Renal cortical epithelial cell (primary cell): Measurements from ENCODE around the gene TDRD9. TPM values are rescaled to one million over a fixed set of nuclear protein-coding genes. Genes with fewer than 3 reads are reported as not detected.
"Not testable (repeated sequence)": the region's sequence is repeated elsewhere in the genome, so short reads cannot be mapped to it uniquely, and the experiment has no call there.

Source experiments
- DNase-seq: peaks from one replicate; pipeline ENCODE4 v3.0.0-alpha.2; 2011; ENCODE audit warnings: low read depth
- total RNA-seq: library from RNA; depleted of rRNA; stranded (reverse); fragments of >200 nt; gene quantifications from 2 replicates; pipeline ENCODE4 v1.2.3, GENCODE V29; 2014

The TDRD9 gene
- total RNA-seq, 1 donor from 2014 or later: 4.5 TPM

DNA sequence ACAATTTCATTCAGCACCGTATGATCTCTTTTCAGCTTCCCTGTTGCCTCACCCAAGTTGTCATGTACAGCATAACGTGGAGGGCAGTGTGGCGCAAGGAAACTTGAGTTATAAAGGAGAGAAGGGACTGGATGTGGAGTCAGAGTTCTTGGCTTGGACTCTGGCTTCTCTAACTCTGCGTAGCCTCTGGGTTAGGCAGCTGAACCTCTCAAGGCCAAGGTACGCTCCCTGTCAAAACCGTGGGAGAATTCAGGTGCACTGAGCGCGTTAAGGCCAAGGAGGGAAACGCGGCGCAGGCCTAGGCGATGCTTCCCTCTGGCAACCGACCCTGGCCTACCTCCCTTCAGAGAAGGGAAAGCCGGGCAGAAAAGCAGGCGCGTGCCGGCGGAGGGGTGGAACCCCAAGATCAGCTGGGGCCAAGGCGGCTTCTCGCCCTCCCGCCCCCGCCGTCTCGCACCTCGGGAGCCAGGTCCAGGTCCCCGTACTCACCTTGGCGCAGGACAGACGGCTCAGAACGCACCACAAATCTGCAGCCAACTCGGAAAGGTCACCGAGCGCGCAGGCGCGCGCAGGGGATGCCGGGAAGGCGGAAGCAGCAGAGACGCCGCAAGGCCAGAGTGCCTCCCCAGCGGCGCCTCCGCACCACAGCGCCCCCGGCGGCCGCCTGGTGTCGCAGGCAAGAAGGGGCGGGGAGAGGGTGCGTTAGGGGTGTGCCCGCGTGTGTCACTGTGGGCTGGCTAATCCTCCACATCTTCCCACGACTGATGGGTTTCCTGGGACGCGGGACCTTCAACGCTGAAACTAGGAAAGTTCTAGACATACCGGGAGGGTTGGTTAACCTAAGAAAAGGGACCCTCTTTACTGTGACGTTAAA is 7.0 kb upstream of the TDRD9 start:
- peak; percentile 80 for DNase-seq

DNA sequence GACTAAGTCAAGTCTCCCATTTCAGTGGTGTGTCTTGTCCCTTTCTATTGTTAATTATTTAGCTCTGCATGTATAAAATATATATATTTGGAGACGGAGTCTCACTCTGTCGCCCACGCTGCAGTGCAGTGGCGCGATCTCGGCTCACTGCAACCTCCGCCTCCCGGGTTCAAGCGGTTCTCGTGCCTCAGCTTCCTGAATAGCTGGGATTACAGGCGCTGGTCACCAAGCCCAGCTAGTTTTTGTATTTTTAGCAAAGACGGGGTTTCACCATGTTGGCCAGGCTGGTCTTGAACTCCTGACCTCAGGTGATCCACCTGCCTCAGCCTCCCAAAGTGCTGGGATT is 6.4 kb upstream of the TDRD9 start:
- not testable (repeated sequence) for DNase-seq

DNA sequence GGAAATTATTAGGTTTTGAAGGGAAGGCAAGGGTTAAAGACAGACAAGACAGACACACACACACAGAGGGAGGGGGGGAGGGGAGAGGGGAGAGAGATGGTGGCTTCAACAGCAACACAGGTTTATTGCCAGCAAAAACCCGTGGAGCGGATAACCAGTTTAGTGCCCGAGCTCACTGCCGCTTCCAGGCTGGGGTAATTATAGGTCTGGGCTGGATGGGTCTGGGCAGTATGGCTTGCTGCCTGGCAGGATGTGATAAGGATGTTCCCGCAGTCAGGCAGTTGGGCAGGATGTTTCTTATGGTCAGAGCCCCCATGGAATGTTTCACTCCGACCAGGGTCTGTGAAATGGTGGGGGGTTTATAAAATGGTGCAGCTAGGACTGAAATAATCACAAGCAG is 4.4 kb upstream of the TDRD9 start:
- no peak for DNase-seq

DNA sequence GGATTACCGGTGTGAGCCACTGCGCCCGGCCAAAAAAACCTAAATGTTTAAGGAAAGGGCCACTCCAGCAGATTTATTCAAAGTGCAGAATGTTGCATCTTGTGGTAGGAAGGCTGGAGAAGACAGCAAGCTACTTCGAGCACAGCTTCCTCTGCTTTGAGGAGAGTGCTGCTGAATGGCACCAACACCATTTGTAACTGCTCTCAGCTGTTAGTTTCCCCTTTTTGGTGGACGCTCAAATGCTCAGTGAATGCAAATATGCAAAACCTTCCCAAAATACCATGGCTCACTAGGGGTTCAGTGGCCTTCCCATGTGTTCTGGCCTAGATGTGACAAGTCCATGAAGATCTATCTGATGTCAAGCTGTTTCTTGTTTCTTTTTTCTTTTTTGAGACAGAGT is 2.9 kb upstream of the TDRD9 start:
- DNase-seq: no peak

DNA sequence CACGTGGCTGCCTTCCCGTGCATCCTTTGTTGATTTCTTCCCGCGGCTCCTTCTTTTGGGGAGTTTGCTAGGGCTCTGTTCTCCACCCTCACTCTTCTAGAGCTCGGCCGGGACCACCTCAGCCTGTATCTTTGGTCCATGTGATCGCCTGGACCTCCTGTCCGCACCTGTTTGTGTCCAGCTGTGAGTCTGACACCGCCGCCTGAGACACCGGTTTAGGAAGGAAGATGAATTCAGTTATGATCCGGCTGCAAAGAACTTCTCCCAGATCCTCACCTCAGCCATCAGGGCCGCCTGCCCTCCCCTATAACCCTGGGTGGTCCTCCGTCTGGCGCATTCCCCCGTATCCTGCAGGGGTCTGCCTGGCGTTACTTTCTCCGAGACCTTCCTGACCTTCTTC is 690 bp upstream of the TDRD9 start:
- DNase-seq: no peak

DNA sequence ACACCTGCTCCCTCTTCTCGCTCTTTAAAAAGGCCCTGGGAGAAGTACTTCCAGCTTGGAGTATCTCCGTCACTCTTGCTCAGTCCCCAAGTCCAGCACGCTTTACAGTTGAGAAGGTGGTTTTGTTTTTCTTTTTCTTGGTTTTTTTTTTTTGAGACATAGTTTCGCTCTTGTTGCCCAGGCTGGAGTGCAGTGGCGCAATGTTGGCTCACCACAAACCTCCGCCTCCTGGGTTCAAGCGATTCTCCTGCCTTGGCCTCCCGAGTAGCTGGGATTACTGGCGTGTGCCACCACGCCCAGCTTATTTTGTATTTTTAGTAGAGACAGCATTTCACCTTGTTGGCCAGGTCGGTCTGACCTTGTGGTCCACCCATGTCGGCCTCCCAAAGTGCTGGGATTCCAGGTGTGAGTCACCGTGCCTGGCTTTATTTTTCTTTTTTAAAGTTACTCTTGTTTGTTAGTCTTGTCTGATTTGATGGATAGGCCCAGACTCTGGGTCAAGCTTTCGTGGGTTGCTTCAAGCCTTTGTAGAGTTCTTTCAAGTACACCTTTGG is 1.9 kb downstream of the TDRD9 start:
- DNase-seq: peak; percentile 37

DNA sequence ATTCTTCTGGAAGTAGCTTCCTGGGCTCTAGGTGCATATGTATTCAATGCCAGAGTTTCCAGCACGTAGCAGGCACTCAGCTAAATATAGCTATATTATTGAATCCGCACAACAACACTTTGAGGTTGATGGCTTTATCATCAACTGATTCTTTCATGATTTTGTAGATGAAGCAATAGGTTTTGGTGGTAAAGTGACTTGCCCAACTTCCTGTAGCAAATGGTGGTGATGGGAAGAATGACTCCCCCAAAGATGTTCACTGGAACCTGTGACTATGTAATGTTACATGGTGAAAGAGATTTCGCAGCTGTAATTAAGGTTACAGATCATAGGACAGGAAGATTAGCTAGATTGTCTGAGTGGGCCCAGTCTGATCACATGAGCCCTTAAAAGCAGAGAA is 3.2 kb downstream of the TDRD9 start:
- DNase-seq: no peak

DNA sequence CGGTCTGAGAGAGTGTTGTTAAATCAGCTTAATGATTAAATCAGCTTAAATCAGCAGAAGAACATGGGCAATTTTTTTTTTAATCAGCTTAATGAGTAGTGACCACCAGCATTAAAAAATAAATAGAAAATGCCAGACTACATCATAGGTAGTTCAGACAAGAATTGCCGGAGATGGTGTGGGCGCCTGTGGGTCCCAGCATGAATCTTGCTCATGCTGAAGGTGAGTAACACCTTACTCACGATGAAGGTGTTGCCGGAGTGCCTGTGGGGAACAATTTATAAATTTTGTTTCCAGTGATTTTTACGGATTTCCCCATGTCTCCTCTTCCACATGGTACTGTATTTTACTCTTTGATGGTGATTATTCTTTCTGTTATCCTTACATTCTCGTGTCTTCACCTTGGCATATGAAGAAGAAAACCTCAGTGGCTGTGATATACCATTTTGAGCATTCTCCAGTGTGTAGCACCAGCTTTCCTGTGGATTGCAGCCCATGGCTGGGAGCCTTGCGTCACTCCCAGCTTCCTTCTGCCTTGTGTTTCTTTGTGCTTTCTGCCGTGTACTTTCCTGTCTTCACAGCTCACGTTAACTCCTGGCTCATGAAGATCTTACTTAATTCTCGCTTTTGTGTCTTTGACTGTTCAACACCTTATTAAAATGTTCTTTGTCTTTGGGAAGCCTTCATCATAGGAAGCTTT is 4.7 kb downstream of the TDRD9 start:
- peak; percentile 84 for DNase-seq

DNA sequence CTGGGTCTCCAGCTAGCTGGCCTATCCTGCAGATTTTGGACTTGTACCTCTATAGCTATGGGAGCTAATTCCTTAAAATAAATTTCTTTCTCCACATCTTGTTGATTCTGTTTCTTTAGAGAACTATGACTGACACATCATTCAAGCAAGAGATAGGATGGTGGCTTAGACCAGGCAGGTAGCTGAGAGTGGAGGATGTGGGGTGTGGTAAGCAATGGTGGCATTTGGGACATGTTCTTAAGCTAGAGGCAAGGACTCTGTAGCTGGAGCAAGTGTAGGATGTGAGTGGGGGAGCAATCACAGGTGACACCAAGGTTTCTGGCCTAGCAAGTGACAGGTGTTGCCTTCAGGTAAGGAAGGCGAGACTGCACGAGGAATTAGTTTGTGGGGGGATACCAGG is 6.8 kb downstream of the TDRD9 start:
- no peak for DNase-seq

DNA sequence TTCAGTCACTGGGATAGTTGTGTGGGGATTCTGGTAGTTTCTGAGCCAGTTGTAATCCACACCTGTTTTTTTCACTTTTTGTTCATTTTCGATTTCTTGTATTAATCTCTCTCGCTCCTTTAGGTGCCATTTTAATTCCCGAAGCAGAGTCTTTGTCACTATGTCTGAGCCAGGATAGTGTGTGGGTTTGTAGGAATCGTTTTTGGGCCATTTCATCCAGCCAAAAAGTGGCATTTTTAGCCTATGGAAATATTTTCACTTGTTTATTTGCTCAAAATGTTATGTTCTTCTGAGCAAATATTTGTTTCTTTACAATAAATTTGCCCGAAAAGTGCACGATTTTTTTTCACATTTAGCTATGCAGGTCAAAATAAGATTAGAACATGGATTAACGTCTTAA is 13.2 kb downstream of the TDRD9 start:
- DNase-seq: no peak

DNA sequence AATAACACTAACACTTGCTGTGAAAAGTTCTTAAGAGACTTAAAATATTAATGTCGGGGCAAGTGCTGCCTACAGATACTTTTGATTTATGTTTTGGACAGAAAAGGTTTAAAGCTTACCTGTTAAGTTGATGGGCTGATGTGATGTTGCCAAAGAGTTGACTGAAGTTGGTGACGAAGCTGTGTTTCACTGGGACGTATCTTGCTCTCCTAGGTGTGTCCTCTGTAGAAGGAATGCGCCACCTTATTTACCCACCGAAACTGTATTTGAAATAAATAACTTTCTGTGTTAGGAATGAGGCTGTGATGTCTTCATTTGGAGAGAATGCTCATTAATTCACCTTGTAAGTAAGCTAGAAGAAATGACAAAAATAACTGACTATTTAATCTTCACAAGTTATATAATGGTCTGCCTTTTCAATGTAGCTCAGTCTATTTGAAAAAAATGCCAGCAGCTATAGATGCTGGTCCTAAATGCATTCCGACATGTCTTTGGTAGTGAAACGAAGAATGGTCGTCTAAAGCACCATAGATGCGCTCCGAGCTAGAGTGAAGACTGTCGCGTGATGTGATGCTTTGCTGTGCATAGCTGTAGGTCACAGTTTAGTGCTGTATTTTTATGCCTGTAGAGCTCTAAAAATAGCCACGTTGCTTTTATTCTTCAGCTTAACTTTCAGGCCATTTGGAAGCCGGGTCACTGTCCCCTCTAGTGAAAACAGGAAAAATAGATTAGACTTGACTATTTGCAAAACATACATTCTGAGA is 13.9 kb downstream of the TDRD9 start, which contains the start of gene RD3L:
Gene RD3L, minus strand, starts transcription at position 557 of the 764 bp plus-strand sequence. CDS start 834 bp downstream, outside the sequence.
- DNase-seq: no peak

DNA sequence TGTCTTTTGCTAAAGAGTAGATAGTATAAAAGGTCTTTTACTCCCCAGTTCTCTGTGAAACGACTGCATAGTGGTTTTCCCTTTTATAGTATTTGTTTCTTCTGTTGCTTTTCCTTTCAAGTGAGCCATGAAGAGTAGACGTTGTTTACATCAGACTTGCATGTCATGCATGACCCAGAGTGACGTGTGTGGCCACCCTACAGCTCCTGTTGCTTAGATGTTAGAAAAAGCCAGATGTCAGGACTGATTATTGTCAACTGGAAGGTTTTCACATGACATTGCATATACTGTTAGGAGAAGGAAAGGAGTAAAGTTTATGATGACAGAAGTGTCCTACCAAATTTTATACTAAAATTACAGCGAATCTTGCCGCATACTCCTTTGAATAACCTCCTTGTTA is 15.4 kb downstream of the TDRD9 start:
- no peak for DNase-seq

DNA sequence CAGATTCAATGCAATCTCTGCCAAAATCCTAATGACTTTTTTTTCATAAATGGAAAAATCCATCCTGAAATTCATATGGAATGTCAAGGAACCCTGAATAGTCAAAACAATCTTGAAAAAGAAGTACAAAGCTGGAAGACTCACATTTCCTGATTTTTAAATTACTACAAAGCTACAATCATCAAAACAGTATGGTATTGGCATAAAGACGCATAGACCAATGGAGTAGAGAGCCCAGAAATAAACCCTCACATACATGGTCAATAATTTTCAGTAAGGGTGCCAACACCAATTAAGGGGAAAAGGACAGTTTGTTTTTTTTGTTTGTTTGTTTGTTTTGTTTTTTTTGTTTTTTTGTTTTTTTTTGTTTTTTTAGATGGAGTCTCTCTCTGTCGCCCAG is 18.7 kb downstream of the TDRD9 start:
- DNase-seq: no peak

DNA sequence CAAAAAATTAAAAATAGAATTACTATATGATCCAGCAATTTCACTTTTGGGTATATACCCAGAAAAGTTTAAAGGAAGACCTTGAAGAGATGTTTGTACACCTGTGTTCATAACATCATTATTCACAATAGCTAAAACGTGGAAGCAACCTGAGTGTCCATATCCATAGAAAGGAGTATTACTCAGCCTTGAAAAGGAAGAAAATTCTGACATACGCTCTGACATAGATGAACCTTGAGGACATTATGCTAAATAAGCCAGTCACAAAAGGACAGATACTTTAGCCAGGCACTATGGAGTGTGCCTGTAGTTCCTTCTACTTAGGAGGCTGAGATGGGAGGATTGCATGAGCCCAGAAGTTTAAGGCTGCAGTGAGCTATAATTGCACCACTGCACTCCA is 20.2 kb downstream of the TDRD9 start:
- no peak for DNase-seq

DNA sequence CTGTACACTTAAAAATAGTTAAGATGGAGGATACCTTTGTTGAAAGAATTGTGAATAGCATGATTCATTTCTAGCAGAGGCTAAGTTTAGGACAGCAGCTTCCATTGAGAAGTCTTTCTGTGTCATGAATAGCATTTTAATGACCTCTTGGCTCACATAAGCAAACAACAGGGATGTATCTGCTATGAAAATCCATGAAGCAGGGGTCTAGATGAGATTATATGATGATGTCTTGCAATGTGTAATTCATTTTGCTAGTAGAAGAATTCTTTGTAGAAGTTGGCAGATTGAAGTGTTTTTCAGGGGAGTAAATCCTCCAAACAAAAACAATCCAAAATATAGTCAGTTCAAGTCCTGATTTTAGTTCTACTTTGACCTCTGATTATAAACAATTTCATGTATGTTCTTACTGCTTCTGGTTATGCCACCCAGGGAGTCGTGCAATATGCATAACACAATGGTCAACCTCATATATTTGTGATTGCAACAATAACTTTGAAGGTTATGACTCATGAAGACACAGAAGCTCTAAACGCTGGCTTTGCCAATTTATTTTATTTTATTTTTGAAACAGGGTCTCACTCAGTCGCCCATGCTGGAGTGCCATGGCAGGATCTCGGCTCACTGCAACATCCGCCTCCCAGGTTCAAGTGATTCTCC is 21.0 kb downstream of the TDRD9 start:
- no peak for DNase-seq

DNA sequence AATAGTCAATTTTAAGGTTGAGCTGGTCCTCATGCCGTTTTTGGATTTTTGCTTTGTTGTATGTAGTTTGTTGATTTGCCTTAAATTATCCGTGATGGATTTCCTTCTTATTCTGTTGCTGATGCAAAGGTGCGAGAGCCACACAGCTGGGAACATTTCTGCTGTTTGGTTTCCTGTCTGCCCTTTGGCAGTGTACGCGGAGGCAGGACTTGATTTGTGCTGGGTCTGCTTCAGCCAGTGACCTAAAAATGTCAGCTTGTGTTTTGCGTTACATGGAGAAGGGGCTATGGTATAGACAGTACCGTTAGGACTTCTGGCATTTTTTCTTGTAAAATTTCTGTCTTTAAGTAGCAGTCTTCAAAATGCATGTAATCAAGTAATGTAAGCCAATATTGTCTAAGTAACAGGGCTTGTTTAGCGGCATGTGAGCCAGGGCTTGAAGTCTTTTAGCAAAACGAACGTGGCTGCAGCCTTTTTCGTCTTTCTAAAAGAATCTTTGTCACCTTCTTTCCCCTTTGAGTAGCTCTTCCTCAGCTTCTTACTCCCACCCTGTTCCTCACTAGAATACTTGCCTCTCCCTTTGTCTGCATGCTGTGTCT is 32.3 kb downstream of the TDRD9 start:
- no peak for DNase-seq

DNA sequence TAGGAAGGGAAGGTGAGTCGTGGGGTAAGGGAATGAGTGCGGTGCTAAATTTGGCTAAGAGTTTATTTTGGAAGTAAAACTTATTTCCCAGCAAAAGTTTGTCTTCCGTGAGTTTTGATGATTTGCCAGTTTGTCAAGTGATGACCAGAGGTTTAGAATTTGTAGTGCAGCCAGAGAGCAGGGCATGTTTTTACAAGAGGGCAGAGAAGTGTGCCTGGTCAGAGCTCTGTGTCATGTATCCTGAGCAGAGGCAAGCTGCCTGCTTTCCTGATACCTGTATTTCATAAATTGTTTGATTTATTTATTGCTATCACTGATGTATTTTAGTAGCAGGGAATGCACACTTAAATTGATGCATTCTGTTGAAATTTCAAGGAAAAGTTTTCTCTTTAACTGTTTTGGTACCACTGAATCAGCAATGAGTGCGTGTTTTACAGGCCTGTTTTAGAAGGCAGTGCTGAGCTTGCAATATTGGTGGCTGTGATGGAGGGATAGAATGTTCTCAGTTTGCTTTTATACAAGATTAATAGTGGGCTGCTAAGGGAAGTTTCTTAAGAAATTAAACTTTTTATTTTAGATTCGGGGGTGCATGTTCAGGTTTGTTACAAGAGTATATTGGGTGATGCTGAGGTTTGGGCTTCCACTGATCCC is 33.8 kb downstream of the TDRD9 start:
- no peak for DNase-seq

DNA sequence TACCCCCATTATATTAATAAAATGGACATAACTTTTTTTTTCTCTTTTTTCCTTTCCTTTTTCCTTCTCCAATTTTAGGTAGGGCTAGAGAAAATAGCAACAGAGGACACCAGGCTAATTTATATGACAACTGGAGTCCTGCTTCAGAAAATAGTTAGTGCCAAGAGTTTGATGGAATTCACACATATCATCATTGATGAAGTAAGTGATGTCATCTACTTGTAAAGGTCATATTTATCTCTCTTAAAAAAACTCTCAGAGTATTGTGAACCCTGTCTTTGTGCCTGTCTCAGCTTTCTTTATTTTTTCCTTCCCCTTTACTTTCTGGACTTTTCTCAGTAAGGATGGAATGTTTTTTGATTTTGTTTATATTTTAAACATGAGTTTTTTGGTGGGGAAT is 38.4 kb downstream of the TDRD9 start:
- DNase-seq: no peak

DNA sequence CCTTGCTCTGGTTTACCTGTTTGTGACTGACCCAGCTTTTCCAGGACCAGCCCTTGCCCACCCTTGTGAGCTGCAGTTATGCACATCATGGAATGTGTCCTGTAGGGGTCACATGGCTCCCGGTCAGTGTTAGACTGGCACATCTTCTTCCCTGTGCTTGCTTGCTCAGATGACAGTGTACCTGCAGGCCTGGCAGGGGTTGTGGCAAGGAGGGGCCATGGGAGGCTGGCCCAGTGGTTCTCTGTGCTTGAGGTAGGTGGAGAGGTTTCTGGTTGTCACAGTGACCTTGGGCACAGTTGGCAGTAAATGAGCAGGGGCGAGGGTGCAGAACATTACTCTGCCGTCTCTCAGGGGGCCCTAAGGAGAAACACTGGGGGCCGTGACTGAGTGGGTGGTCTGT is 41.7 kb downstream of the TDRD9 start:
- no peak for DNase-seq

DNA sequence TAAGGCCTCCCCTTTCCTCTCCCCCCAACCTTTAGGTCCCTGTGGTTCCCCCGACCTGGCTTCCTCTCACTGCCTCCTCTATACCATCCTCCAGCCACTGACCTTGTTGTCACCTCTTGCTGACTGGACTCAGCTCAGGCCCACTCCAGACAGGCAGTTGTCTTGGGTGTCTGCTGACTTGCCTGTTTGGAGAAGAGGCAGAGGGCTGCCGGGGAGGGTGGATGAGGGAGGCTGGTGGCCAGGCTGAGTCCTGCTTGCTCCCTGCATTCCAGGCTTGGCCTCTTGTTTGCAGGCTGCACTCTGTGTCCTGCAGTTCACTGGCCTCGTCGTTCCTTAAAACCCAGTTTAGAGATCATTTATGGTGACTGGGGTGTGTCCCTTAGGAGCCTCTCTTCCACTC is 45.1 kb downstream of the TDRD9 start:
- no peak for DNase-seq

DNA sequence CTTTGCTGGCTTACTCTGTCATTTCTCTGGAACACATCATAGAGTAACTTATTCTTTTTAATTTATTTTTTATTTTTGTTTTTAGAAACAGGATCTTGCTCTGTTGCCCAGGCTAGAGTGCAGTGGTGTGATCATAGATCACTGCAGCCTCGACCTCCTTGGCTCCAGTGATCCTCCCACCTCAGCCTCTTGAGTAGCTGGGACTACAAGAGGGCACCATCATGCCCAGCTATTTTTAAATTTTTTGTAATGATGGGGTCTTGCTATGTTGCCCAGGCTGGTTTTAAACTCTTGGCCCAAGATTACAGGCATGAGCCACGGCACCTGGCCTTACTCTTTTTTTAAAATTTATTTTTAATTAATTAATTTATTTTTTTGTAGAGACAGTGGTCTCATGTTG is 46.3 kb downstream of the TDRD9 start:
- no peak for DNase-seq
